Thymus (tissue), 11 donors: Measurements from ENCODE around the gene ERFL. TPM values are rescaled to one million over a fixed set of nuclear protein-coding genes. Genes with fewer than 3 reads are reported as not detected.

Source experiments
- DNase-seq, 9 donors: peaks; one replicate each; pipeline ENCODE4 v3.0.0-alpha.2; 2013; ENCODE audit warnings: low spot score in 9 of 9, low read depth in 6 of 9, missing footprints in 1 of 9
- H3K27ac ChIP-seq, 2 donors: one replicate each; pipeline ENCODE4 v1.5.1; 2013; ENCODE audit warnings: control low read depth in 1 of 2, low read depth in 1 of 2, low read length in 1 of 2, mild to moderate bottlenecking in 1 of 2, moderate library complexity in 1 of 2
- H3K27me3 ChIP-seq, 2 donors: one replicate each; pipeline ENCODE4 v1.5.1; 2013; ENCODE audit warnings: low read length in 1 of 2; ENCODE audit not compliant: control insufficient read depth in 2 of 2, insufficient read depth in 1 of 2
- H3K36me3 ChIP-seq, 2 donors: one replicate each; pipeline ENCODE4 v1.5.1; 2013; ENCODE audit warnings: low read length in 1 of 2, mild to moderate bottlenecking in 1 of 2, moderate library complexity in 1 of 2; ENCODE audit not compliant: control insufficient read depth in 2 of 2, insufficient read depth in 2 of 2
- H3K4me1 ChIP-seq, 2 donors: one replicate each; pipeline ENCODE4 v1.5.1; 2013; ENCODE audit warnings: low read length in 2 of 2; ENCODE audit not compliant: control insufficient read depth in 2 of 2, insufficient read depth in 2 of 2
- H3K4me3 ChIP-seq, 2 donors: one replicate each; pipeline ENCODE4 v1.5.1; 2013; ENCODE audit warnings: low read length in 2 of 2, control low read depth in 1 of 2, mild to moderate bottlenecking in 1 of 2
- H3K9me3 ChIP-seq, 2 donors: one replicate each; pipeline ENCODE4 v1.5.1; 2013; ENCODE audit warnings: low read length in 1 of 2, mild to moderate bottlenecking in 1 of 2; ENCODE audit not compliant: control insufficient read depth in 2 of 2, insufficient read depth in 1 of 2
- WGBS: extraction: QIAGEN DNeasy Blood & Tissue Kit; methylation state at CpG from one replicate; pipeline ENCODE4 v1.1.7; 2013; 5-methylcytosine and 5-hydroxymethylcytosine counted together
- polyA plus RNA-seq: library from polyadenylated mRNA; stranded (reverse); fragments of 200-250 nt; gene quantifications from one replicate; pipeline ENCODE4 v1.2.3, GENCODE V29; 2013
- total RNA-seq: library from RNA; stranded (reverse); fragments of 120-200 nt; gene quantifications from one replicate; pipeline ENCODE4 v1.2.4, GENCODE V29; 2013
- donor health status: healthy.

Gene ERFL
- total and polyA plus RNA-seq, 2 donors: 0.09 to 3.5 TPM

GRCh38 chr19:41887711-41888382 lies 40.4 kb downstream of the ERFL start:
- Histone ChIP-seq H3K27ac (peak overlapping the region; percentile 90 to 96), H3K9me3 (no peaks in the 10 kb centered on the region), H3K4me1 (peaks cover 25 to 71% of the 10 kb centered on the region in 2 donors), H3K36me3 (peaks cover 41 to 45% of the 10 kb centered on the region in 2 donors), H3K27me3 (no peaks in the 10 kb centered on the region), H3K4me3 (peak overlapping the region; percentile 55 to 76)
- peak in 4 of 9 donors; percentile 59 to 87 (median 74) for DNase-seq
- 9% methylated on average over 17 of the region's 17 CpGs for WGBS

- peak in 6 of 9 donors; percentile 73 to 92 (median 78) for DNase-seq
- no peaks in the 10 kb centered on the region for H3K9me3 ChIP-seq
- H3K36me3 ChIP-seq: peaks cover 32 to 37% of the 10 kb centered on the region in 2 donors
- 7% methylated on average over 13 of the region's 13 CpGs for WGBS
- H3K27me3 ChIP-seq: no peaks in the 10 kb centered on the region
- peak overlapping the region; percentile 55 to 76 for H3K4me3 ChIP-seq
- H3K27ac ChIP-seq: peak overlapping the region; percentile 90 to 96
- H3K4me1 ChIP-seq: peaks cover 25 to 73% of the 10 kb centered on the region in 2 donors
These were observed 41.2 kb downstream of the ERFL start for GRCh38 chr19:41886761-41887710.

GRCh38 chr19:41883821-41884733 lies 44.2 kb downstream of the ERFL start:
- peak in 4 of 9 donors; percentile 77 to 90 (median 81) for DNase-seq
- H3K4me3 ChIP-seq: peak overlapping the region; percentile 73 to 86
- no peaks in the 10 kb centered on the region for H3K27me3 ChIP-seq
- WGBS: 1% methylated on average over 66 of the region's 66 CpGs
- peaks cover 27 to 66% of the 10 kb centered on the region in 2 donors for H3K4me1 ChIP-seq
- peak overlapping the region; percentile 94 to 98 for H3K27ac ChIP-seq
- H3K9me3 ChIP-seq: no peaks in the 10 kb centered on the region
- H3K36me3 ChIP-seq: peaks cover 8 to 13% of the 10 kb centered on the region in 2 donors

- peak in 1 of 9 donors; percentile 39 for DNase-seq
- under 1% methylated on average over 23 of the region's 23 CpGs for WGBS
- Histone ChIP-seq H3K27ac (peak overlapping the region; percentile 94 to 98), H3K4me3 (peak overlapping the region; percentile 73 to 86), H3K27me3 (no peaks in the 10 kb centered on the region), H3K9me3 (no peaks in the 10 kb centered on the region), H3K4me1 (peaks cover 23 to 66% of the 10 kb centered on the region in 2 donors), H3K36me3 (peaks cover 4 to 7% of the 10 kb centered on the region in 2 donors)
These were observed 44.8 kb downstream of the ERFL start for GRCh38 chr19:41883463-41883820.

- 3% methylated on average over 79 of the region's 80 CpGs for WGBS
- H3K27me3 ChIP-seq: no peaks in the 10 kb centered on the region
- H3K4me1 ChIP-seq: peaks cover 25 to 66% of the 10 kb centered on the region in 2 donors
- peaks cover under 1 to 4% of the 10 kb centered on the region in 2 donors for H3K36me3 ChIP-seq
- peak in 3 of 9 donors; percentile 51 to 80 (median 63) for DNase-seq
- peak within 1 kb of the TSS; percentile 73 to 86 for H3K4me3 ChIP-seq
- H3K27ac ChIP-seq: peak within 1 kb of the TSS; percentile 94 to 98
- H3K9me3 ChIP-seq: no peaks in the 10 kb centered on the region
These were observed 45.4 kb downstream of the ERFL start, which contains the start of gene ARHGEF1 for GRCh38 chr19:41882568-41883462. Gene ARHGEF1, plus strand, starts transcription at chr19:41883184. Its CDS starts 4,899 bp downstream, at chr19:41888083.

GRCh38 chr19:41880329-41880708 lies 47.9 kb downstream of the ERFL start:
- H3K36me3 ChIP-seq: peaks cover 0 to 4% of the 10 kb centered on the region in 2 donors
- no peak overlapping the region for H3K27ac ChIP-seq
- WGBS: 89% methylated on average over 5 of the region's 5 CpGs
- peaks cover 35 to 67% of the 10 kb centered on the region in 2 donors for H3K4me1 ChIP-seq
- no peaks in the 10 kb centered on the region for H3K27me3 ChIP-seq
- no peak for DNase-seq
- H3K9me3 ChIP-seq: no peaks in the 10 kb centered on the region
- no peak overlapping the region for H3K4me3 ChIP-seq

GRCh38 chr19:41879670-41880328 lies 48.5 kb downstream of the ERFL start:
- Histone ChIP-seq H3K27me3 (no peaks in the 10 kb centered on the region), H3K36me3 (peaks cover 0 to under 1% of the 10 kb centered on the region in 2 donors), H3K4me3 (no peak overlapping the region), H3K27ac (no peak overlapping the region), H3K4me1 (peaks cover 34 to 67% of the 10 kb centered on the region in 2 donors), H3K9me3 (no peaks in the 10 kb centered on the region)
- no peak for DNase-seq
- WGBS: 96% methylated on average over 7 of the region's 7 CpGs
